Activated T-cell treated with anti-CD3 and anti-CD28 coated beads for 24 hours (primary cell): ENCODE results near the gene FNDC1.
A peak's percentile ranks its signal among the peaks of the same experiment; 100 is the strongest.

Source experiments
- DNase-seq: peaks from one replicate; pipeline ENCODE4 v3.0.0-alpha.2; 2020; ENCODE audit warnings: low read depth

FNDC1 gene

DNA sequence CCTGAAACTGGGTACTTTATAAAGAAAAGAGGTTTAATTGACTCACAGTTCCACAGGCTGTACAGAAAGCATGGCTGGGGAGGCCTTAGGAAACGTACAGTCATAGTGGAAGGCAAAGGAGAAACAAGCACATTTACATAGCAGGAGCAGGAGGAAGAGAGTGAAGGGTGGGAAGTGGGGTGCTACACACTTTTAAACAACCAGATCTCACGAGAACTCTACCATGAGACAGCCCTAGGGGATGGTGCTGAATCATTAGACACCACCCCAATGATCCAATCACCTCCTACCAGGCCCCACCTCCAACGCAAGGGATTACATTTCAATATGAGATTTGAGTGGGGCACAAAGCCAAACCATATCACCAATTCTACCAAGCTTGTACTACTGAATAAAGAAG lies 7.4 kb upstream of the FNDC1 start:
- DNase-seq: no peak

DNA sequence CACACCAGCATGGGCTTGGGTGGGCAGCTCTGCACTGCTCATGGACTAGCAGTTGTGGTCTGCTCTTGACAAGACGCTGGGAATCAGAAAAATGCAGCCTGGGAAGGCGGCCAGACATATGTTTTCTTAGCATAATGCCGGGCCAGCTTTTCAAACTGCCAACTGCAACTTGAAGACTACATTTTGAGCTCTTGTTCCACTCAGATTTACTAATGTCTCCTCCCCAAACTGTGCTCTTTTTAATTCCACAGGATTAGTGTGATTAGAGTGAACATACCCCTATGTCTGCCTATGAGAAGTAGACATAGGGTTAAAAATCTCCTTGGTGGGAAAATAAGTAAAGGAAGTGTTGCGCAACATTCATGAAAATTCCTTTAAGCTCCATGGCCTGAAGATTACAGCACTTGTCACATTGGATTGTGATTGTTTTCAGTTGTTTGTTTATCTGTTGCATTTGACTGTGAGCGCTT lies 5.3 kb upstream of the FNDC1 start:
- DNase-seq: no peak

DNA sequence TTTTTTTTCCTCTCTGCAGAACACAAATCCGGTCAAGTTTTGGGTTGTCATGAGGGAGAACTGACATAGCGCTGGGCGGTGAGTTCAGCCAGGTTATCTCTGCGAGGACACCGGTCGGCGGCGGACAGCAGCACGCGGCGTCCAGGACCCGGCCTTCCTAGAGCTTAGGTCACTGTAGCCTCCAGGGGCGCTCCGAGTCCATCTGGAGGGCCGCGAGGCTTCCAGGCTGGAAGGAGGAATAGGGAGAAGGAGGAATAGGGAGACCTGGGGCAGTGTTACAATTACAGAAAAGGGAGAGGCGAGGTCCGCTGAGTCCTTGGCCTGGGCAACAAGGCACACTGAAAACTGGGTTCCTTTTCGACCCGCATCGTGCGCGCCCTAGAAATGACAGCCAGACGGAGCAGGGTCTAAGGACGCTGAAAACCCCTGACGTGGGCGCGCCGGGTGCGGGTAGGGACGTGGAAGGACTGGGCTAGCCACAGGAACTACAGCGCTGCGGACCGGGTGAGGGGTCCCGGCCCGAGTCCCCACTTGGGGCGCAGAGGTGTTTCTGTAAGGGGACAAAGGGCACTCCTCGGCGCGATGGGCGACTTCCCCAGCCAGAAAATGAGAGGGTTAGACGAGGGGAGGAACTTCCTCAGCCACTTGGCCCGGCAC lies 536 bp upstream of the FNDC1 start:
- DNase-seq: no peak

DNA sequence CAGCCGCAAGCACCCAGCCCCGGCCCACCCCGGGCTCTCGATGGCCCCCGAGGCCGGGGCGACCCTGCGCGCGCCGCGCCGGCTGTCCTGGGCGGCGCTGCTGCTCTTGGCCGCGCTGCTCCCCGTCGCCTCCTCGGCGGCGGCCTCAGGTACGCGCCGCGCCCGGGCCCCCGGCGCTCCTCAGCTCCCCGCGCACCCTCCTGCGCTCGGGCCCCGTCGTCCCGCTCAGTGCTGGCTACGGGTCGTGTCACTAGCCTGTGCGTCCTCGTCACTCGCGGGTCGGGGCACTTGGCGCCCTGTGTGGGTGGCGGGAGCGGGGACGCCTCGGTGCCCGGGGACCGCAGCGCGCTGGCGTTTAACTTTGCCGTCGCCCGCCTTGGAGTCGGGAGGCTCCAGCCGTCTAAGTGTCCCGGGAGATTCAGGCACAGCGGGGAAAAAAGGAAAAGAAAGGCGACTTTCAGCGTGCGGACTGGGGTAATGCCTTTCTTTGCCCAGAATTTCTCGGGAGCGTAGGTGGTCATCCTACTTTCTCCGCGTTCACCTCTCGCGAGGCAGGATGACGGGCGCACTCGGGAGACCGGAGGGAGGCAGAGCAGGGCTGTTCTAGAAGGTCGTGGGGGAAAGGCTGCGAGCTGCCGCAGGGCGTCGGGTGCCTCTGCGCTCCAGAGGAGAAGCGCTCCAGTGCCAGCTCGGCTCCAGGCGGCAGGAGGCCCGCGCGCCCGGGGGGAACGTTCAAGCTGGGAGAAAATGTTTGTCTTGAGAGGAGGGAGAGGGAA lies 545 bp downstream of the FNDC1 start:
- no peak for DNase-seq

DNA sequence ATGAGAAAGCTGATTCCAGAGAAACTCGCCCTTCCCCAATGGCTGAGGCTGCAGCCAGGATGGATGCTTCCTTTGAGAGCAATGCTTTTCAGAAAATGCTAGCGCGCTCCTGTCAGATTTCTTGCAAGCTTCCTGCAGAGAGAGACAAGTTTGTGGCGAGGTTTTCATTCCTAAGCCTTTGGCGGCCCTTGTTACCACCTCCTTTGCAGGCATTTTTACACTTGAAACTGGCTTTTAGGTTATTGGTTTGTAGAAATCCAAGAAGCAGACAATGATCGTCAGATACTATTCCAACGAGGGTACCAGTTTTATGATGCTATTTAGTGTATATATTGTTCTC lies 1.1 kb downstream of the FNDC1 start:
- no peak for DNase-seq

DNA sequence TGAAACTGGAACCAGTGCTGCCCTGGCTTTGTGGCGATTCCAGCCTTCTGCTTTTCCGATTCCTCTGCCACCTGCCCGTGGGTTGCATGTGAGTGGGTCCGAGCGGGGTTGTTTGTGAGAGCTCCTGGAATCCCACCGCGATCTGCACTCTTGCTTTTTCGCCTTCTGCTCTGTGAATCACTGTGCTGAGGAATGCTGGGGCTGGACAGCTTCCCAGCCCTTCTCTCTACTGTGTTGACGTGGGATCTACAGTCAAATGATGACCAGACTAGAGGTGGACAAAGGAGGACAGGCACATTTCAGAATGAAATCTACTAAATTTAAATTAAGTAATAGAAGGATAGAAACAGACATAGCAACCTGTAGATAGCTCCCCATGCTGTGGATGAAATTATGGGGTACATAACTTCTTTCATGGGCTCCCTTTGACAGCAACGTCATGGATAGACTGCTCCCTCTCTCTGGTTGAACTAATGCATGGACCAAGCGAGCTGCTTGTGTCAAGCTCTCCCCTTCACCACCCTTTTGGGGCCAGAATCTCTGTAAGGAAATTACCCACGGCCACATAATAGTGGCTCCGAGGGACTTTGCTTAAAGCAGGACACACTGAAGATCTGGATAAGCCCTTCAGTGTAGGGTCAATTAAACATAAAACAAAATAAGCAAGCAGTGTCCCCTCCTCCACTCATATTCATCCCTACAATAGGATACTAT lies 2.0 kb downstream of the FNDC1 start:
- DNase-seq: no peak

DNA sequence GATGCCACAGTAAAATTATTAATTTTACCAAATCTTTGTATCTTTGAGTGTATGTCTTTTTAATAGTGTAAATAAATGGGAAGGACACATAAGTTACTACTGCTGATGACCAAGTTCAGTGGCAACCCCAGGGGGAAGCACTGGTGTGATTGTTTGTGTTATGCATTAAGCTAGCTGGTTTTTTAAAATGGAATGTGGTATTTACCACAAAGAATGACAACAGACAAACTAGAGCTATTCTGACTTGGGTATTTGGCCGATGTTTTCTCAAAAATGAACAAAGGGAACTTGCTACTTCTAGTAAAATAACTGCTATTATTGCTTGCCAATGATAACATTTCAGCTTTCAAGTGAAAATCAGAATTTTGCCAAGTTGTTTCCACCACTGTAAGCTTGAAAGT lies 2.9 kb downstream of the FNDC1 start:
- DNase-seq: no peak

DNA sequence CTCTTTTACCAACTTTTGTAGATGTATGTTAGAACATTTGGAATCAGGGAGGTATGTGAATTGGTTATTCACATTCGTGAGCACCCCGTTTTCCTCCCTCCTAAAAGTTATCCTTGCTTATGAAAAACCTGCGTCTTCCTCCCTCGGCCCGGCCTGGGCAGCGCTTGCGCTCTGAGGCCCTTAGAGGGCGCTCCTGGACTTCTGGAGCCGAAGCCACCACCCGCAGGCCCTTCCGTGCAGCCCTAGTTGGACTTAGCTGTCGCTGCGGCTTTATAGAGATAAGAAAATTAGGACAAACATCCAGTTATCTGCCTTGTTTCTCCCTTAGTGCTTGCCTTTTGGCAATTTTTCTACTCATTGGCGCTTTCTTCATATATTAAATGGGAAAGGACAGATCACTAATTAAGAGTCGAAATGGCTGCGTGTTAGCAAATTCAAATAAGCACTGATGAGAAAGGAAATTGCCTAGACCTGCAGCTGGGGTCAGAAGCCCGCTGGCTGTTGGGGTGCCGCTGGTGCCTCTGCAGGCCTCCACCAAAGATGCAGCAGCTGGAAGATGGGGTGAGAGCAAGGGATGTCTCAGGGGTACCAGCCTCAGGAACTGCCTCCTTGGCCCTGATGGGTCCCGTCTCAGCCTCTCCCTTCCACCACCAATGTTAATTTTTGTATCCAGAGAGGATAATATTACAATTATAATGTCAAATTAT lies 5.2 kb downstream of the FNDC1 start:
- peak; percentile 59 for DNase-seq

DNA sequence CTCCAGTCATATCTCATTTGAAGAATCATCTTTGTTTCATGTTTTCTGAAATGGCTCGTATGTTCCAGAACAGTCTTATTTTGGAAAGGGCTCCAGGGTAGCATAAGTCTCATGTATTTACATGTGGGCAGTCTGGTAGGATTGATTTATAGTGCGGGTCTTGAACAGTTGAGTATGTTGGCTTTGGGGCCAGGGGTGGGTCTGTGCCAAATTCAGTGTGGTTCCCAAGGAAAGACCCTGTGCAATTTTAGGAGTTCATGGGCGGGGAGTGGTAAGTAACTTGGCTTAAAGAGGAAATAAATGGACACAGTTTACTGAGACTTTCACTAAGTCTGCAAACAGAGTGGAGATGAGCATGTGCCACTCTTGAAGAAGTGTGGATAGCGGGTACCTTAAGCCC lies 7.7 kb downstream of the FNDC1 start:
- no peak for DNase-seq

DNA sequence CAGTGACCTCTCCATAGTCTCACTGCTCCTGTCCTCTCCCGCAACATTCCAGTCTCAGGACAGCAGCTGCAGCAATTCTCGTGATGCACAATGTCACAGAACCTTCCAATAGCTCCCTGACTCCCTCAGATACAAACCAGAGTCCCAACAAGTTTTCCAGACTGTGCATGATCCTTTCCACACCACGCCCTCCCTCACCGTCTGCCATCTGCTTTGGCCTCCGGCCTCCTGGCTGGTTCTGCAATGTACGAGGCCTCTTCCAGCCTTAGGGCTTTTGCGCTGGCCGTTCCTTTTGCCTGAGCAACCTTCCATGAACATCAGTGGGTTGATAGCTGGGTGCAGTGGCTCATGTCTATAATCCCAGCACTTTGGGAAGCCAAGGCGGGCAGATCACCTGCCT lies 9.6 kb downstream of the FNDC1 start:
- DNase-seq: no peak

DNA sequence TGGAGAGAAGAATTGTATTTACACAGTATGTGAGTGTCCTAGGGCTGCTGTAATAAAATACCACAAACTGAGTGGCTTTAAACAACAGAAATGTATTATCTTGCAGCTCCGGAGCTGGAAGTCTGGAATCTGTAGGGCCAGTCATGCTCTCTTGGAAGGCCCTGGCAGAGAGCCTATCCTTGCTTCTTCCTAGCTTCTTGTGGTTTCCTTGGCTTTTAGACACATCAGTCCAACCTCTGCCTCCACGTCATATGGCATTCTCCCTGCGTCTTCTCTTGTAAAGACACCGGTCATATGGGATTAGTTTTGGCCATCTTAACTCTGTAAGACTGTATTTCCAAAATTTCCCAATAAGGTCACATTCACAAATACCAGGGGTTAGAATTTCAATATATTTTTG lies 10.8 kb downstream of the FNDC1 start:
- no peak for DNase-seq

DNA sequence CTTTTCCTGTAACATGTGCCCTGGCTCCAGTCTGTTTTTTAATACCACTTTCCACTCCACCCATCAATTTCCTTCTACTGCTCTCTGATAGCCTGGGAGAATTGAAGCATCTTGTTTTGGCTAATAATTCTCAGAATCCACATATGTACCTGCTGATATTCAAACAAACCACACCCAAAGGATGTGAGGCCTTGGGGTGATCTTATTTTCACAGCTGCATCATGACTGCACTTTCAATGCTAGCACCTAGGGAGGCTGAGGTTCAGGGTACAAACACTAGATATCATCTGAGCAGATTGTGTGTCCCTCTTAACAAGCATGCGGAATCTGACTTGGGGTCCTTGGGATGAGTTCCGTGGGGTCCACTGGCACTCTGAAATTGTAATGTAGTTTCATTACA lies 12.7 kb downstream of the FNDC1 start:
- DNase-seq: no peak

DNA sequence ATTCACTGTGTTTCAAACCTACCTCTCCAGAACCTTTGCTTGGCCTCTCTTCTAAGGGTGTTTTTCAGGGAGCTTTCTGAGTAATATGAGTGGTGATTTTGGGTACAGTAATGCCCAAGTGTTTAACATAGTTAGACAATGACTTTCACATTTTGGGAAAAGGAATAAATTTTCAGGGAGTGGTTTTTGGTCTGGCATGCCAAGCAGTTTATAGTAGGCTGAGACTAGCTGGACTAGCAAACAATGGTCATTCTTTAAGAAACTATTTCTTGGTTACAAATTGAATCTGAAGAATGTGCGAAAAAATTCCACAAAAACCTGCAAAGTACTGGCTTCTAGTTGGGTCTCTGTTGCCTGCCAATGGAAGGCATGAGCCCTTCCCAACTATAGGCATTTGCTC lies 15.4 kb downstream of the FNDC1 start:
- DNase-seq: no peak

DNA sequence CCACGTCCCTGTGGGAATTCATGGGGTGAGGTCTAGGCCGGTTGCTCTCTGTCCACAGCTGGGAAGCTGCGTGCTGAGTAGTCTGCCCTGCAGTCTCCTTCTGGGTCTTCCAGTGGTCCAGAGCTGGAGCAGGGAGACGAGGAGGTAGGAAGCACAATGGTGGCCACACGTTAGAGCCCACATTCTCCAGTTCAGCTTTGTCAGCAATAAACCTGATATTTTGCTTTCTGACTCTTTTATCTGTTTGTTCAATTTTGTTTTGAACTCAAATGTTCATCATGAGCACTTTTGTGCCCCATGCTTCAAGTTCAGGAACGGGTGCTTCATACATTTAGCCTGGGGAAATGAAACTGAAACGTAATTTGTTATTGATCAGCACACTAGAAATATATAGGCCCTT lies 21.3 kb downstream of the FNDC1 start:
- DNase-seq: no peak

DNA sequence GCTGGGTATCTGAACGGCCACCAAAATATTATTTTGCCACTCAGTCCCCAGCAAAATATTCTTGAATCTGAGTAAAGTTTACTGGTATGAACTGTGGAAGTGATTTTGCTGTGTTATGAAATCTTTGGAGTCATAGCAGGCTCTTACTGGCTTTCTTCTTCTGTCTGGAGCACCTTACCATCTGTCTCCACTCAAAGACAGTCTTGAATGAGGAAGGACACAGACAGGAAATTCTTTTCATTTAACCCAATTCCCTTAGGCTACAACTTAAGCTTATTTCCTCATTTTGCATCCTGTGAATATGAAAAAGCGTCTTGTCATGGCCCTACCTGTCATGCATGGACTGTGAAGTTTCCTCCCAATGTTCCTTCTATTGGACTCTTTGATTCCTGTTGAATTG lies 24.7 kb downstream of the FNDC1 start:
- no peak for DNase-seq

DNA sequence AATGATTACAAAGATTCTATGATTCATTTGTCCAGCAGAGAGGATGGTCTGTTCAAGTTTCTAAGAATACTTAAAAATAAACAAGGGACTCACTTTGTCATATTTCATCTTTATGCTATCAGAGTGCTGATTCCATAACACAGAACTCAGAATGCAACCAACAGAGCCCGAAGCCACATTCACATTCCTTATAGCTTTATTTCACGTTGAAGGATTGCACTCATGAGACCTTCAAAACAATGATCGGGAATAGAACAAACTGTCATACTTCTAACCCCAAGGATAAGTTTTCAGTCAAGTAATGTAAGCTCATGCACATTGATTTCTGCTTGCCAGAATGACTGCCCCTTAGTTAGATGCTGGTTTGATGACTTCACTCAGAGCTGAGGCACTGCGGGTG lies 25.2 kb downstream of the FNDC1 start:
- no peak for DNase-seq

DNA sequence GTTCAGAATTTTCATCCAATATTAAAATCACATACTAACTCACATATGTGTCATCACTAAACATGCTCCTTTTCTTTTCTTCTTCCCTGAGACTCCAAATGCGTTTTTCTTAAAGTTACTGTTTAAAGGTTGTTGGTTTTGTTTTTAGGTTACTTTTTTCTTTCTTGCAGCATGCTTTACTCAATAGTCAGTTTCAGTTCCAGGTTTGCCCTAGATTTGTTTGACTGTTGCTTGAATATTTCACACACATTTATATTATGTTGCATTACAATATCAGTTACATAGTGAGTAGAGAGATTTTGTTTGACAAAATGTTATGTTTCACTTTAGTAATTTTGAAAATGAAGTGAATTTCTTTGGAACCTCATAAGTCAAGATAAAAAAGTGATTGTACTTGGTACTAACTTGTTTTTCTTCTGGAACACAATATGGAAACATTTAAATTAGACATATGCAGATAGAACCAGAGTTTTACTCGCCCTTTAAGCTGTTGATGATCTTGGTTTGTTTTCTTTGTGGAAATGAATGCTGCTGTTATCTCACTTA lies 27.3 kb downstream of the FNDC1 start:
- DNase-seq: no peak

DNA sequence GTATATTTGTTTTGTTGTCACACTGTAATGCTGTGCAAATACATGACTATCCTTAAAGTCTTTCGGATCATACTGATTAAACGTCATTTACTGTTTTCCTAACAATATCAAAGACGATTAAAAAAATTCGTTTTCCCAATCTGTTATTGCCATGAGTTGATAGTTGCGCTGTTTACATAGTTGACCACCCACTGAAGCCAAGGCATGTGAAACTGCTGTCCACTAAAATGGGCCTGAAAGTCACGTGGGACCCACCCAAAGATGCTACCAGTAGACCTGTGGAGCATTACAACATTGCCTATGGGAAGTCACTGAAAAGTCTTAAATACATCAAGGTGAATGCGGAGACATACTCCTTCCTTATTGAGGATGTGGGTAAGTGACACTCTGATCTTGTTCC lies 28.1 kb downstream of the FNDC1 start:
- DNase-seq: no peak

DNA sequence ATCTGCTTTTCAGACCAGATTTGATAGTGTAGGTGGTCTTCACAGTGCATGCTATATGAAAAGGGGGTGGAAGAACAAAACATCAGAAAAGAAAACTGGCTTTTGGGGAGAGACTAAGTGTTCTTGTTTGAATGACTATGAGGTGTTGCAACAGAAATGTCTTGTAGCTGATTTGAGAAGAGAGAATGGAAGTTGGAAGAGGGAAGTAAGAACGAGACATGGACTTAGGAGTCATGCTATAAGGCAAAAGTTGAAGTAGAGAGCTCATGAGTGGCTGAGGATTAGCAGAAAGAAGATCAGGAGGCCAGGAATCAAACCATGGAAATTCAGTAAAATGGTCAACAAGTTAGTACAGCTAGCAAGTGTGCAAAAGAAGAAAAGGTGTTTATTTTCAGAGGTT lies 32.1 kb downstream of the FNDC1 start:
- DNase-seq: no peak

DNA sequence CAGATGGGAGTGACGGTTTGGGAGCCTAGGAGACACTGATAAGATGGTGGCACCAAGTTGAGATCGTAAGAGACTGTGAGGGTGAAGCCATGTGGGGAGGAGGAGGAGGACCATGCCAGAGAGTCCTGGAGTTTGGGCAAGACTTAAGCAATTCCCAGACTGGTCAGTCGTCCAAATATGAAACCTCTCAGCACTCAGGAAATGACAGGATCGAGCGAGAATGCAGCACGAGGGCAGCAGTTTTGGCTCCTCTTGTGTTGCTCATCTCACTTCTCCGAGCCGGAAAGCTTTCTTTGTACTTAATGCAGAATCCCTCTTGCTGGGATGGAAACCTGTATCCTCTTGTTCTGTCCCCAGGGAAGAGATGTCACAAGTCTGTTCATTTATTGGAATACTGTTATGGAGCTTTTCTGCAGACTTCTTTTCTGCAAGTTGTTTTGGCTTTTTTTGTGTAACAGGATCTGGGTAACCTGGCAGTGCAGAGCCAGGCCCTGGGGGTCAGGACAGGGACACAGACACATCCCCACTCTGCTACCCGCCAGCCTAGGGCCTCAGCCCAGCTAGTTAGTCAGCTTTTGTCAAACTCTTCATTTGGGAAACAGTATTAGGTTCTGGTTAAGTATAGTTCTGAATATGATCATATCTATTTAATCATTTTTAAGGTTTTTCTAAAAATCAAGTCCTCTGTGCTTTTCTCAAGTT lies 34.3 kb downstream of the FNDC1 start:
- DNase-seq: no peak

DNA sequence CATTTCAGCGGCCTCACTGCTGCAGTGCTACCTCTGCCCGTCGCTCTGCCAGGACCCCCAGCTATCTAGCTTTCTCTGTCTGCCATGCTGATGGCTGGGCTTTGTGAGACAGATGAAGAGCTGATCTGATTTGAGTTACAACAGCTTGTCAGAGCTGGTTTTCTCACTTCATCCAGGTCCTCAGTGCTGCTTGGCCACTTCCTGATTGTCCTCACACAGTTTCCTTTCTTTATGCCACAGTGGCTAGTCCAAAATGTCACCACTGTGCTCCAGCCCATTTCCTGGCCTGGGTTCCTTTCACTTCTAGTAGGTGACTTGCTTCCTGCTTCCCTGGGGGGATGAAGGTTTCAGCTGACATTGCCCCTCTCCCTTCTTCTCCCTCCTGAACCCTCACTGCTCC lies 35.4 kb downstream of the FNDC1 start:
- no peak for DNase-seq

DNA sequence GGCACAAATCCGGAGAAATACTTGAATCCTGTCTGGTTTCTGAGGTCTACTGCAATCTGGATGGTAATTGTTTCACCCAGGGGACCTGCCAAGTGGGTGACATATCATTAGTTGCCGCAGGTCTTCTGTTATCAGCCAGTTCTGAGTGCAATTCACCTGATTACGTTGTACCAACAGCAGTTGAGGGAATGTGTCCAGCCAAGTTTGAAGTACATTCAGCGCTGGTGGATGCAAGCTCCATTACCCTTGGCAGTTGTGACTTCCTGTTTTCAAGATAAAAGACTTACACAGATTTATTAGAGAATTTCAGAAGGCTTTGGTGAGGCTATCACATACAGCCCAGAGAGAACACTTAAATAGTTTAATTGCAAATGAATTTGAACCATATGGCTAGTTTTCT lies 42.8 kb downstream of the FNDC1 start:
- DNase-seq: no peak
